NCI-H1417 (cell line): Measurements from ENCODE around the gene SLA2.
"Not testable (repeated sequence)": the region's sequence is repeated elsewhere in the genome, so short reads cannot be mapped to it uniquely, and the experiment has no call there.

Experiments used
- DNase-seq, 3 experiments: peaks; one replicate each; lab custom pipeline; 2025; lab: John Stamatoyannopoulos, UW

Gene SLA2

DNA sequence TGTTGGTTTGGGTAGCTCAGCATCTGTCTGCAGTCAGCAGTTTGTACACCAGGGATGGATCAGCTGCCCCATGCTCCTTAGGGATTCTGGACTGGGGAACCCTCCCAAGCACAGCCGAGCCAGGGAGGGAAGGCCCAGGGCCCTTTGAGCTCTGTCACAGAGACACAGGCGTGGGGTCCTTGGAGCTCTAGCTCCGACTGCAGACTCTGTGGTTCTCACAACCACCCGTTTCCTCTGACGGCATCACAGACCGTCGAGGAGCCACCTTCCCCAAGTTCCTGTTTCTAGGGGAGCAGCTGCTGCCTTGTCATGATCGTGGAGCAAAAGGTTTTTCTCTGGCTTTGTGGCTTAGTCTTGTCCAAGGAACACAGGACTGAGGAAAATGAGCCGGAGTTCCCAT, at the start of gene SLA2:
Gene SLA2 (minus strand): TSS at position 199 of the 400 bp plus-strand sequence. CDS start 4,861 bp downstream, outside the sequence.
- no peak for DNase-seq

- not testable (repeated sequence) for DNase-seq
Measured at GRCh38 chr20:36695467-36695866, 49.5 kb upstream of the SLA2 start.

DNA sequence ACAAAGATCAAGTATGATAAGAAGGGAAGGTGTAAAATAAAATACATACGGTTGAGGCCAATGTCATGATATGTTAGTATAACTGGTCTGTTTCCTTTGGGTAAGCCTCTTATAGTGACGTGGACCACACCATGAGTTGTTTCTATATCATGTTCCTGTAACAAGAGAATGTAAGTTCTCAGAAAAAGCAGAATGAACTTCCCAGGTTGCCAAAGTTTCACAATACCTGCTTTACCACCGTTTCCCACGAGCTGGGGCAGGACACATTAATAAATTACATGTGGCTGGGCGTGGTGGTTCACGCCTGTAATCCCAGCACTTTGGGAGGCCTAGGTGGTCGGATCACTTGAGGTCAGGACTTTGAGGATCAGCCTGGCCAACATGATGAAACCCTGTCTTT, 42.6 kb upstream of the SLA2 start:
- no peak for DNase-seq

GRCh38 chr20:36687850-36688249, 41.9 kb upstream of the SLA2 start:
- no peak for DNase-seq

GRCh38 chr20:36686944-36687343, 40.9 kb upstream of the SLA2 start:
- no peak for DNase-seq

DNA sequence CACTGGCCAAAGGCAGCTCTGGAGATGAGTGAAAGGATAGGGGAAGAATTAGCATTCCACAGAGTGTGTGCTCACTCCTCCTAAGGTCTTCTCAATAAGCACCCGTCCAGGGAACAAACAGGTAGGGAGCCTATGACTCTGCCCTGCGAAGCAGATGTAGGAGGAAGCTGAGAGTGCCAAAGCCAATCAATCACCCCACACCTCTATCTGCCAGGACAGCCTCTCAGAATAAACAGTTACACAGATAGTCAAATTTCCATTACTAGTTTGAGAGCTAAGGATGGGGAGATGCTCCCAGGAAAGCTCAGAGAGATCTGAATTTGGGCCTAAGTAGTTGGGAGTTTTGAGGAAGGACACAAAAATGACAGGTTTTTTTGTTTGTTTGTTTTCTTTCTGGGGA, 40.5 kb upstream of the SLA2 start:
- no peak for DNase-seq

GRCh38 chr20:36684747-36685146, 38.8 kb upstream of the SLA2 start:
- no peak for DNase-seq

GRCh38 chr20:36682311-36682710, 36.3 kb upstream of the SLA2 start:
- no peak for DNase-seq

DNA sequence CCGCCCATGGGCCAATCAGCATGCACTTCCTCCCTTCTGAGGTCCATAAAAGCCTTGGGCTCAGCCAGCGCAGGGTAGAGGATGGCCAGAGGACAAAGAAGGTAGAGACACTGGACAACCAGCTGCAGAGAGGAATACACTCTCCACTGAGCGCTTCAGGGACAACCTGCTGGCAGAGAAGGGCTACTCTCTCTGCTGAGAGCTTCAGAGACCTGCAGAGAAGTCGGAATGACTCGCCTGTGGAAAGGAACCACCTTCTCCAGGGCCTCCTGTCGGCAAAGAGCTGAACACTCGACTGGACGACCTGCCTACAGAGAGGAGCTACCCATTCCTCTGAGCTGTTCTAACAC, 31.4 kb upstream of the SLA2 start:
- DNase-seq: no peak

DNA sequence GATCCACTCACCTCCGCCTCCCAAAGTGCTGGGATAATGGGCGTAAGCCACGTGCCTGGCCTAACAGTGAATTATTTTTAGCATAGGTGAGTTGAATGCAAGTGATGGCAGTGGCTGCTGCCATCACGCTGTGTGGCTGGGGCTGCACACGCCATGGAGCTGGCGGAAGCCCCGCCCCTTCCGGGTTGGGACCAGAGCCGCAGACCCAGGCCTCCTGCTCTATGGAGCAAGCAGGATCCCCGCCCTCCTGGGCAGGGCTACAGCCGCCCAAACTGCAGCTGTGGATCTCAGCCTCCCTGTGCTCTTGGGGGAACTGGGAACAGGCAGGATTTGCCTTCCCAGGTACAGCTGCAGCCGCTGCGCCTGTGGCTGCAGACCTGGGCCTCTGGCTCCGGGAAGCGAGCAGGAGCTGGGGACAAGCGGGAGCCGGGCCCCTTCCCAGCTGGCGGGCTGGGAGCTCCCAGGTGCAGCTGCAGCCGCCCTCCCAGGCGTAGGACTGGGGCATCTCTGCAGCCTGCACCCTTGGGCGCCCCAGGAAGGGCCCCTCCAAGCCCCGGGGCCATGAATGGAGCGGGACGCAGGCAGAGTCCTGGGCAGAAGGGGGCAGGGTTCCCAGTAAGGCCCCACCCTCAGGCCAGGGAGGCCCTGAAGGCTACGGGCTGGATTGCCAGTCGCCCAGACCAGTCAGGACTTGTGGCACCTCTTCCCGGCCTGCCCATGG, 30.9 kb upstream of the SLA2 start:
- no peak for DNase-seq

DNA sequence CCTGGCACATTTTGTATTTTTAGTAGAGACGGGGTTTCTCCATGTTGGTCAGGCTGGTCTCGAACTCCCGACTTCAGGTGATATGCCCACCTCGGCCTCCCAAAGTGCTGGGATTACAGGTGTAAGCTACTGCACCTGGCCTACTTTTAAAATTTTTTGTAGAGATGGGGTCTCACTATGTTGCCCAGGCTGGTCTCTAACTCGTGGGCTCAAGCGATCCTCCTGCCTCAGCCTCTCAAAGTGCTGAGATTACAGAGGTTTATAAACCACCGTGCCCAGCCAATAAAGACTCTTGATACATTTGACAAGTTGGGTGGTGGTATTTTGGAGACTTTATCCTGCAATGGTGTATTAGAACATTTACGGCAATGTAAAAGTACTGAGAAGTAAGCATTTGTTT, 29.5 kb upstream of the SLA2 start:
- DNase-seq: not testable (repeated sequence)

DNA sequence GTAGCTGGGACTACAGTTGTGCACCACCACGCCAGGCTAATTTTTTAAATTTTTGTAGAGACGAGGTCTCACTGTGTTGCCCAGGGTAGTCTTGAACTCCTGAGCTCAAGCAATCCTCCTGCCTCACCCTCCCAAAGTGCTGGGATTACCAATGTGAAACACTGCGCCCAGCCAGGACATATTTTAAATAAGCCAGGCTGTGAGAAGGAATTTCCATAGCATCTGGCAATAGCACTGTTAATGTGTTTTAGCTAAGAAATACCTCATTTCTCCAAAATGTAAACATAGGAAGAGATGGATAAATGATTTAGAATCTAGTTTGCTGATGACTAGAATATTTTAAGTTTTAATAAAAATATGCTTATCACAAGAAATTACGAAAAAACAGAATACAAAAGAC, 27.0 kb upstream of the SLA2 start:
- DNase-seq: no peak

DNA sequence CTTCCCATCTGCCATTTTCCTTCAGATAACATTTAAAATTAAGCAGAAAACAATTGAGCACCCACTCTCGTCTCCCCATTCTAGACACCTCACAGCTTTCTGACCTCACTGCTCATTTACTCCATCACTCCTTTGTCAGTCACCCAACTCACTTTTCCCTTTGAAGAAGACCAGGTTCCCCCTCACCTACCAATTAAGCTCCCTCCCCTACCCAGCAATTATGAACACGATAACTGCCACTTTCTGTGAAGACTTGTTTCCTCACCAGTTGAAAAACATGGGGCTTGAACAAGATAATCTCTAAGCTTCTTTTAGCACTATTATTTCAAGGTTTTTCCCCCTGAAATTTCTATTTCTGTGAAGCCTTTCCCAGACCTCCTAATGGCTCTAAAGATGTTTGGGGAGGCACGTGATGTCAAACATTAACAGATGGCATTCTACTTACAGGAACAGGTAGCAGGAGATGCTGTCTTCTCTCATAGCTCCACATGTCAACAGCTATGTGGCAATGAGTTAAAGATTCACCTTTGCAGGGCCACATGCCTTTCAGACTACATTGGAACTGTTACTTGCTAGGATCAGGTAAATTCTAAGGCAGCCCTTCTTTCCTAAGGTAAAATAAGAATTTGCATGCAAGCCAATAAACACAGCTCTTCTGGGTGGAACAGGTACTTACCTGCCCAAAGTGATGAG, 24.8 kb upstream of the SLA2 start:
- DNase-seq: peak in 1 of 3 experiments; percentile 43

GRCh38 chr20:36666181-36666740, 20.3 kb upstream of the SLA2 start:
- peak in 1 of 3 experiments; percentile 48 for DNase-seq

DNA sequence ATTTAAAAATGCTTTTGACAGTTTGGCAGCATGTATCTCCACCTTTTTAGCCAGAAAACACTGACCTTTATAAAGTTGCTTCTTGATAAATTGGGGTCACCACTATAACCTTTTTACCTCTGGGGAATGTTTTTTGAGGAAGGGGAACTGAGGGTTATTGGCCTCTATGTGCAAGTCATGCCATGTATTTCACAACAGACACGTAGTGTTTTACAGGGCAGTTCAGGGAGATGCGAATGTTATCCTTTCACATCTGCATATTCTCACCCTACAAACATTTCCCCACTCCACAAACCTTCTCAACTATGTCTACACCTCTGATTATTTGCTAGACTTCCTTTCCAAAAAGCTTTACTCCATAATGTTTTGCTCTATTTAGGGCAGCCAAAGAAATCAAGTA, 17.0 kb upstream of the SLA2 start:
- no peak for DNase-seq

GRCh38 chr20:36658300-36658699, 12.3 kb upstream of the SLA2 start:
- no peak for DNase-seq

- no peak for DNase-seq
Measured at GRCh38 chr20:36656733-36657132, 10.7 kb upstream of the SLA2 start.

GRCh38 chr20:36655004-36655403, 9.0 kb upstream of the SLA2 start:
- no peak for DNase-seq

GRCh38 chr20:36654506-36654905, 8.5 kb upstream of the SLA2 start:
- no peak for DNase-seq

DNA sequence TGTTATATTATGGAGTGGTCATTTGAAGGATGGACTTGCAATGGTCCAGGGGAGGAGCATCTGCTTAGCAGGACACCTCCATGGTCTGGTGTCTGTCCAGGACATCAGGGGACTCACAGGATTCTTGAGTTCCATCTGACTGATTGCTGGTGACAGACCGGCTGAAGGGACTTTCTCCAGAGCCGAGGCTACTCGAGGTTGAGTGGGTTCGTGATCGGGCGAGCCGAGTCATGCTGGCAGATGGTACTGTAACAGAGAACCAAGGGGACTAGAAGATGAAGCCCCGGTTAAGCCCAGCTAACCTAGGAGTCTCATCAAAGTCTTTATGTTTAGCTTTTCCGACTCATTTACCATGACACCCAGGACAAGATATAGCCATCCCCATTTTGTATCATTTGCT, 7.5 kb upstream of the SLA2 start:
- no peak for DNase-seq

DNA sequence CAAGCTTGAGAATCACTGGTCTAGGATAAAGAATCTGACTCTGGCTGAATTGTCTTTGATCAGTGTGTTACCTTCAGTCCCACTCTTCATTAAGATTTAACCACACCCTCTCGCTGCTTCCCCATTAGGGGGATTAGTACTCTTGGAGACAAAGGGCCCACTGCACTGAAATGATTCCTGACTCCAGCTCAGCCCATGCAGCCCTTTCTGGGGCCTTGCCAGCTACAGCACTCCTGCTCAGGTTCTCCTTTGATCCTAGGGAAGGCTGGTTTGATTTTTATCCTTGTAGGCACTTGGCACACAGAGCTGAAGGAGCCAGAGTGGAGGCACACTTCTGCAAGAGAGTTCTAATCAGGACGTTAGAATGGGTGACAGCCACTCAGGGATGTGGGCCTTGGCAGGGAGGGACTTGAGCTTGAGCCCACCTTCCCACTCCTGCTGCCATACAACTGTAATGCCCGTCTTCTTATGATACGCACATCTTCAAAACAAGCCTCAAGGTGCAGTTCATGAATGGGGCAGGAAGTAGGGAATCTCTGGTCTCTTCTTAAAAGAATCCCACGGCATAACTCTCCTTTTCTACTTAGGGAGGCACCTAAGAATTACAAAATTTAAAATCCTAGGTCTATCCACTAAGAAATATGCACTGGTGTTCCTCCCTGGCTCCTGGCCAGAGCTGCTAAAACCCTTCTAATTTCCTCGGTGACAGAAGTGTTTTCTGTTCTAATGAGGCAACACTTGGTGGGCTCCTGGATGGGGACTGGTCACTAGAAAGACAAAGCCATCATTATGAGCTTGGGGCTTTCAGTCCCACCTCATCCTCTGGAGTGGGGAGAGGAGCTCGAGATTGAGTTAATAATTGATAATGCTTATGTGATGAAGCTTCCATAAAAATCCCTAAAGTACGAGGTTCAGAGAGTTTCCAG, 1.5 kb upstream of the SLA2 start:
- no peak for DNase-seq

DNA sequence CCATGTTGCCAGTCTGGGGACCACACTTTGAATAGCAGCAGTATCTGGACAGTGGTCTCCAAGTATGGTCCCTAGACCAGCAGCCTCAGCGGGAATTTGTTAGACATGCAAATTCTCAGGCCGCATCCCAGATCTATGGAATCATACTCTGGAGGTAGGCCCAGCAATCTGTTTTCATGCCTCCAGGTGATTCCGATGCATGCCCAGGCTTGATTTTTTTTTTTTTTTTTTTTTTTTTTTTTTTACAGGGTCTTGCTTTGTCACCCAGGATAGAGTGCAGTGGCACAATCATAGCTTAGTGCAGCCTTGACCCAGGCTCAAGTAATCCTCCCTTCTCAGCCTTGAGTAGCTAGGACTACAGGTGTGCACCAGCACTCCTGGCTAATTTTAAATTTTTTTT, 682 bp upstream of the SLA2 start:
- no peak for DNase-seq
